Esophagus squamous epithelium (tissue), 4 donors: ENCODE data around the gene TRIM15.

Experiments
- POLR2A ChIP-seq, 4 donors: fragments of 450-650 bp; IDR thresholded peaks; one replicate each; pipeline ENCODE4 v1.6.1; 2017; ENCODE audit warnings: antibody characterized with exemption in 4 of 4, mild to moderate bottlenecking in 4 of 4, moderate library complexity in 3 of 4
- TF ChIP-seq, protein P1 (sequence below), 6 experiments: fragments of 450-650 bp in 4 of 6; fragments of 200-600 bp in 2 of 6; sonication (generic) in 2 of 6; IDR thresholded peaks; one replicate each; pipeline ENCODE4 v1.5.1; 2016 to 2019; ENCODE audit warnings: antibody characterized with exemption in 6 of 6, mild to moderate bottlenecking in 4 of 6, moderate library complexity in 4 of 6

- TF ChIP-seq, protein P1, sequence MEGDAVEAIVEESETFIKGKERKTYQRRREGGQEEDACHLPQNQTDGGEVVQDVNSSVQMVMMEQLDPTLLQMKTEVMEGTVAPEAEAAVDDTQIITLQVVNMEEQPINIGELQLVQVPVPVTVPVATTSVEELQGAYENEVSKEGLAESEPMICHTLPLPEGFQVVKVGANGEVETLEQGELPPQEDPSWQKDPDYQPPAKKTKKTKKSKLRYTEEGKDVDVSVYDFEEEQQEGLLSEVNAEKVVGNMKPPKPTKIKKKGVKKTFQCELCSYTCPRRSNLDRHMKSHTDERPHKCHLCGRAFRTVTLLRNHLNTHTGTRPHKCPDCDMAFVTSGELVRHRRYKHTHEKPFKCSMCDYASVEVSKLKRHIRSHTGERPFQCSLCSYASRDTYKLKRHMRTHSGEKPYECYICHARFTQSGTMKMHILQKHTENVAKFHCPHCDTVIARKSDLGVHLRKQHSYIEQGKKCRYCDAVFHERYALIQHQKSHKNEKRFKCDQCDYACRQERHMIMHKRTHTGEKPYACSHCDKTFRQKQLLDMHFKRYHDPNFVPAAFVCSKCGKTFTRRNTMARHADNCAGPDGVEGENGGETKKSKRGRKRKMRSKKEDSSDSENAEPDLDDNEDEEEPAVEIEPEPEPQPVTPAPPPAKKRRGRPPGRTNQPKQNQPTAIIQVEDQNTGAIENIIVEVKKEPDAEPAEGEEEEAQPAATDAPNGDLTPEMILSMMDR (IDR thresholded peaks at IDR 0.05), result no peak
- no peak for TF ChIP-seq POLR2A (IDR thresholded peaks at IDR 0.05)
These were observed 869 bp upstream of the TRIM15 start for GRCh38 chr6:30162265-30163089.
